Measurements from ENCODE around the gene HOXB4.

DNA sequence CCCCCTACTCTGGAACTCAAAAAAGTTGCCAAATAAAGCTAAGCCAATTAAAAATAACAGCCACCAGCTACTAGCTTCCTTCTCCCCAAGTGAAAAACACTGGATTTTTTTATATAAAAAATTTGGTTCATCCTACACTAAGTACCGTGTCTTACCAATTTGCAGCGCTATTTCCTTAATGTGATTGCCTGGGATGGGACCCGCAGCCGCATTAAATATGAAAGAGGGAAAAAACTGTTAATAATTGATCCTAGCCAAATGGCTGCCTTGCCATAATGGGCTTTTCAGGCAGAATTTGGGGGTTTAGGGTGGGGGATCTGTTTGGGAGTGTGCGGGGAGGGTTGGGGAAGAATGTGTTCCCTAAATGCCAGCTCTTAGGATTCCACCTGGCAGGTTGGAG, 46.0 kb upstream of the HOXB4 start:
- TF ChIP-seq, protein P1, sequence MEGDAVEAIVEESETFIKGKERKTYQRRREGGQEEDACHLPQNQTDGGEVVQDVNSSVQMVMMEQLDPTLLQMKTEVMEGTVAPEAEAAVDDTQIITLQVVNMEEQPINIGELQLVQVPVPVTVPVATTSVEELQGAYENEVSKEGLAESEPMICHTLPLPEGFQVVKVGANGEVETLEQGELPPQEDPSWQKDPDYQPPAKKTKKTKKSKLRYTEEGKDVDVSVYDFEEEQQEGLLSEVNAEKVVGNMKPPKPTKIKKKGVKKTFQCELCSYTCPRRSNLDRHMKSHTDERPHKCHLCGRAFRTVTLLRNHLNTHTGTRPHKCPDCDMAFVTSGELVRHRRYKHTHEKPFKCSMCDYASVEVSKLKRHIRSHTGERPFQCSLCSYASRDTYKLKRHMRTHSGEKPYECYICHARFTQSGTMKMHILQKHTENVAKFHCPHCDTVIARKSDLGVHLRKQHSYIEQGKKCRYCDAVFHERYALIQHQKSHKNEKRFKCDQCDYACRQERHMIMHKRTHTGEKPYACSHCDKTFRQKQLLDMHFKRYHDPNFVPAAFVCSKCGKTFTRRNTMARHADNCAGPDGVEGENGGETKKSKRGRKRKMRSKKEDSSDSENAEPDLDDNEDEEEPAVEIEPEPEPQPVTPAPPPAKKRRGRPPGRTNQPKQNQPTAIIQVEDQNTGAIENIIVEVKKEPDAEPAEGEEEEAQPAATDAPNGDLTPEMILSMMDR (IDR thresholded peaks at IDR 0.05; ENCODE audit: low read depth, low read length) = no peak
- no peak for TF ChIP-seq EZH2phosphoT487 (IDR thresholded peaks at IDR 0.05; ENCODE audit: low read depth)
